ENCODE results near the gene TC2N.
"Not testable (repeated sequence)": the region's sequence is repeated elsewhere in the genome, so short reads cannot be mapped to it uniquely, and the experiment has no call there.

TC2N gene

DNA sequence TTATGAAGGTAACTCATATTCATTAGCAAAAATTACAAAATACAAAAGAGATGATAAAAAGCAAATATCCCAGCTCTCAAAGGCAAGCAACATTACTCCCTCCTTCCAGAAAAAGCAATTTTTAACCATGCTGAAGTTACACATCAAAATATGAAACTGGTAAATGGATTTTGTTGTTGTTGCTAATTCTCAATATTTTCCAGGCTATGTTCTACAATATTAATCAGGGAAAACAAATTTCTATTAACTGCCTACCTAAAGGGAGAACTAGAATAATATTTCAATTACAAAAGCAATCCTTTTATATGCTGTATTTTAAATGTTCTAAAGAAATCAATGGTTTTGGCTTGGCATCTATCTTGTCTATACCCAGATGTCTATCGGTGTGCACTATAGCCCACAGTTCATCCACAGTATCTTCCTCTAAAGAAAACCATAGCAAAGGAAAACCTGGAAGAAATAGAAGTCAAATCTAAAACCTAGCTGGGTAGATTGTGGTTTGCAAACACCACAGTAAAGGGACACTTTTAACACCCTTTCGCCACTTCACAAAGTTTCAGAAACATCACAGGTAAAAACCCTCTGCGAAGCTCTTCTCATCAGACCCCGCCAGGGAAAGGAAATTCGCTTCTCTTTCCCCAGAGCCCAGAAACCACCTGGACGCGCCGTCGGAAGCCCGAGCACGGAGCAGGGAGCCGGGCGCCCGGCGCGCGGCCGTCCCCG lies 32.0 kb downstream of the TC2N start:
- no peak for DNase-seq (ENCODE audit: low read depth)

DNA sequence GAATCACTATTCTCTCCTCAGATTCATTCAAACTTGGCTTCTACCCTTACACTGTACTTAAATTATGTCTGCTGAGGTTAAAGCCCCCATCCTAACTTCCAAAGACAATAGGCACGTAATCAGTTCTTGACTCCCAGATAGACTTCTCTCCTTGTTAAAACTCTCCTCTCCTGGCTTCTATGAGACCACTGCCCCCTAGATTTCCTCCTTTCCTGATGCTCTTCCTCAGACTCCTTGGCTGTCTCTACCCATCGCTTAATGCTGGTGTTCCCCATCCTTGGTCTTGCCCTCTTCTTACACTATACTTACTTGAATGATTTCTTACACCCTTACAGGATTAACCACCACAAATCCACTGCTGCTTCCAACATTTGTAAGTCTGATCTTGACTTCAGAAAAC lies 32.8 kb downstream of the TC2N start:
- no peak for DNase-seq (ENCODE audit: low read depth)

DNA sequence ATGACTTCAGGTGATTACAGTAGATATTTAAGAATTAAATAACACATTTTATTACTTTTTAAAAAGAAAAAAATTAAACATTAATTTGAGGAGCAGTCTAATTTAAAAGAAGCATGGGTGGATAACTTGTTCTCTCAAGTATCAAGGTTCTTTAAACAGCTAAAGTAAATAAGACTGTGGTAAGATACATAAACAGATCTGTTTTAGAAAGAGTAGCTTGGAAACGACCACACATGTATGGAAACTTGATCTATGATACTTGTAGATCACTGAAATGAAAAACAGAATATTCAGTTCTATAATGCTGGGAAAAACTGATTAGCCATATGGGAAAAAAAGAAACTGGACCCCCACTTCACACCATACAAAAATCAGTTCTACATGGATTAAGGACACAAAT lies 36.0 kb downstream of the TC2N start:
- no peak for DNase-seq (ENCODE audit: low read depth)

DNA sequence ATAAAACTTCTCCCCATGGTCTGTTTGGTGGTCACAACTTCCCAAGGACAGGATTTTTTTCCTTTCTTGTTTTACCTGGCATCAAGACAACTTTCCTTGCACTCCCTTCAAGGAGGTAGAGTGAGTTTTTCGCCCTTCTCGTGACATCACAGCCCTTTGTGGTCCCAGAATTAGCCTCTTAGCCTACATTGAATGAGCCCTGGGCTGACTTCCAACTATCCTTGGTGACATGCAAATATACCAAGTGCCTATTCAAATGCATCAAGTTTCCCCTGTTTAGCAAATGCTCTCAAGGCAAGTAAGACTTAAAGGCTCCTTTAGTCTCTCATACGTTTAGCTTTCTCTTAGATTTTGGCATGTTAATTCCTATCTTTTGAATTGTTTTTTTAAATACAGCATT lies 36.6 kb downstream of the TC2N start:
- no peak for DNase-seq (ENCODE audit: low read depth)

DNA sequence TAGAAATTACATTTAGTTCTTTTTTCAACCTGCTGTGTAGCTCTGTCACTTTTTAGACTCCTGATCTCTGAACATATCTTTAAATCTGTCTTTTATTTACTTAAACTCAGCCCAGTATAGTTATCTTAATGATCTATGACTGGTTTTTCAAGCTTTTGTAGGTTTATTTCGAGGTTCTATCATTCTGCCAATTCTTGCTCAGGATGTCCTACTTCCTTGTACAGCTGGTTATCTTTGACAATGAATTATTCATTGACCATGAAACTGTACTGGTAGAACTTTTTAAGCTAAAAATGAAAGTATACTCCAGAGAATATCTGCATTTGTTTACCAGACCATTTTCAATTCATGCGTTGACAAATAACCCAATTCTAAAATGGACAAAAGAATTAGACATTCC lies 37.8 kb downstream of the TC2N start:
- DNase-seq (ENCODE audit: low read depth) = no peak

- no peak for DNase-seq (ENCODE audit: low read depth)
These were observed 39.6 kb downstream of the TC2N start for GRCh38 chr14:91827746-91828145.

- DNase-seq (ENCODE audit: low read depth) = no peak
These were observed 49.6 kb downstream of the TC2N start for GRCh38 chr14:91817566-91818325.

DNA sequence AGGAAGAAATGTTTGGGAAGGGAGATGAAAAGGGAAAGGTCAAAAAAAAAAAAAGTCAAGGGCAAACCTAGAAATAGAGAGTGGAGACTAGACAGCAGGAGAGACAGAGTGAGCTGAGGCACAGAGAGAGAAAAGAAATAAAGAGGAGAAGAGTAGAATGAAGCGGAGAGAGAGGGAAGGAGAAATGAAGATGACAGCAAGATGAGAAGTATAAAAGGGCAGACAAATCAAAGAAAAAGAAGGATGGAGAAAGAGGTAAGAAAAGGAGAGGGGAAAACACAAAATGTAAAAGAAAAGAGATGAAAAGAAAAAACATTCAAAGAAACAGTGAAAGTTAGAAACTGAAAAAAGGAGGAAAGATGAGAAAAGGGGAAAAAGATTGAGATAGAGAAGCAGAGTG lies 53.0 kb downstream of the TC2N start:
- DNase-seq (ENCODE audit: low read depth) = no peak

- no peak for DNase-seq (ENCODE audit: low read depth)
These were observed 56.6 kb downstream of the TC2N start for GRCh38 chr14:91810699-91811098.

DNA sequence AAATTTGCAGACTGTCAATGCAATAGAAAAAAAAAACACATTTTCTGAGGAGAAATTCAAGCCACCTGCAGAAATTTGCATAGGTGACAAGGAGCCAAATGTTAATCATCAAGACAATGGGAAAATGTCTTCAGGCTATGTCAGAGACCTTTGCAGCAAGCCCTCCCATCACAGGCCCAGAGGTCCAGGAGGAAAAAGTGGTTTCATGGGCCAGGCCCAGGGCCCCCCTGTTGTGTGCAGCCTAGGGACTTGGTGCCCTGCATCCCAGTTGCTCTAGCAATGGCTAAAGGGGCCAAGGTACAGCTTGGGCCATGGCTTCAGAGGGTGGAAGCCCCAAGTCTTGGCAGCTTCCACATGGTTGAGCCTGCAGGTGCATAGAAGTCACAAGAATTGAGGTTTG lies 60.6 kb downstream of the TC2N start:
- DNase-seq (ENCODE audit: low read depth) = no peak

GRCh38 chr14:91806094-91806493 lies 61.2 kb downstream of the TC2N start:
- DNase-seq (ENCODE audit: low read depth) = not testable (repeated sequence)

DNA sequence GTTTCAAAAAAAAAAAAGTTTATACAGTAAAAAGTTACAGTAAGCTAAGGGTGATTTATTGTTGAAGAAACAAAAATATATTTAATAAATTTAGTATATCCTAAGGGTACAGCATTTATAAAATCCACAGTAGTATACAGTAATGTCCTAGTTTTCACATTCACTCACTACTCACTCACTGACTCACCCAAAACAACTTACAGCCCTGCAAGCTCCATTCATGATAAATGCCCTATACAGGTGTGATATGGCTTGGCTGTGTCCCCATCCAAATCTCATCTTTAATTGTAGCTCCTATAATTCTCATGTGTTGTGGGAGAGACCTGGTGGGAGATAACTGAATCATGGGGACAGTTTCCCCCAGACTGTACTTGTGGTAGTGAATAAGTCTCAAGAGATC lies 61.7 kb downstream of the TC2N start:
- no peak for DNase-seq (ENCODE audit: low read depth)

GRCh38 chr14:91801358-91801757 lies 66.0 kb downstream of the TC2N start:
- no peak for DNase-seq (ENCODE audit: low read depth)

GRCh38 chr14:91796617-91797347 lies 70.6 kb downstream of the TC2N start:
- DNase-seq (ENCODE audit: low read depth) = no peak

DNA sequence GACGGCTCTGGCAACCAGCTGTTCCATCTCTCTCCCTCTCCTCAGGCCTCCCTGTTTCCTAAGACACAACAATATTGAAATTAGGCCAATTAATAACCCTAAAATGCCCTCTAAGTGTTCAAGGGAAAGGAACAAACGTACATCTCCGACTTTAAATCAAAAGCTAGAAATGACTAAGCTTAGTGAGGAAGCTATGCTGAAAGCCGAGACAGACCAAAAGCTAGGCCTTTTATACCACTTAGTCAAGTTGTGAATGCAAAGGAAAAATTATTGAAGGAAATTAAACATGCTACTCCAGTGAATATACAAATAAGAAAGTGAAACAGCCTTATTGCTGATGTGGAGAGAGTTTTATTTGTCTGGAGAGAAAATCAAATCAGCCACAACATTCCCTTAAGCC lies 73.6 kb downstream of the TC2N start:
- DNase-seq (ENCODE audit: low read depth) = no peak

DNA sequence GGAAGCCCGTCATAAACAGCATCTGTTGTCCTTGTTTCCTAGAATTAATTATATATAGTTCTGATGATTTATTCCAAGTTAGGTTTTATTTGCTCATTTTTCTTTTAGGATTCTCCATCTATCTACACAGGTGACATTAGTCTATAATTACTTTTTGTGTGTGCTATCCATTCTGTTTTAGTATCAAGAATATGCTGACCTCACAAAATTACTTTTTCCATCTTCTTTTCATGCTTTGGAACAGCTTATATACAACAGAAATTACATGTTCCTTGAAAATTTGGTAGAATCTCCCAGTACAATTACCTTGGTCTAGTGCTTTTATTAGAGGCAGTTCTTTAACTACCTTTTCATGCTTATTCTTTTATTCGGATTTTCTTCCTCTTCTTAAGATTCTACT lies 81.1 kb downstream of the TC2N start:
- DNase-seq (ENCODE audit: low read depth) = no peak

- DNase-seq (ENCODE audit: low read depth) = no peak
These were observed 86.9 kb downstream of the TC2N start for GRCh38 chr14:91780452-91780851.

DNA sequence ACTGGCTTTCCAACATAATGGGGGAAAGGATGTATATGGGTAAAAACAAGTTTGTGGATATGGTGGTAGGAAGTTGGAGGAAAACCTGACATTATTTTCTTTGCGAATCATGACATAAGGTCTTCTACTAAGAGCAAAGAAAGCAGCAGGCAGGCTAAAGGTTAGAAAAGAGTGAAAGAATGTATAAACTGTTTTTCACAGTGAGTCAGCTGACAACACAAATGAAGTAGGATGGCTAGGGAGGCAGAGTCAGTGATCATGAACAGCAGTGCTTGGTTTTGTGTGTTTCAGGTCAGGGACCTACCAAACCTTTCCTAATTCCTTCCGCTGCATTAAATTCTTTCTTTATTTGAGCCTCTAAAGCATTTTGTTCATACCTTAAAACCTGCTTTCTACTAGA lies 89.1 kb downstream of the TC2N start:
- no peak for DNase-seq (ENCODE audit: low read depth)

GRCh38 chr14:91774140-91775096 lies 92.9 kb downstream of the TC2N start:
- DNase-seq (ENCODE audit: low read depth) = no peak

DNA sequence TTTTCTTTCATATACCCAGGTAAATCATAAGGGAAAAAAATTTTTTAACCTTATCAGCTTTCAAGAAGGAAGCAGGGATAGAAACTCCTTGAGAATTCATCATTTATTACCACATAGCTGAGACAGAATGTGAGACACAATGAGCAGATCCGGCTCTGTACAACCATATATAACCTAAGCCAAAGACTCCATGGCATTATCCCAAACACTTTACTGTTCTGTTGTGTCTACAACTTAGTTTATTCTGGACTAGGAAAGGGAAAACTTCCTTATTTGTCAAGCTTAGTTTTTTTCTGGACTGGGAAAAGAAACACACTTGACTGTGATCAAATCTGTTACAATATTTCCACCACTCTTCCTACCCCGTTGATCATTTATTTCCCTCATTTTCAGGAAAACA lies 97.2 kb downstream of the TC2N start:
- no peak for DNase-seq (ENCODE audit: low read depth)

GRCh38 chr14:91755570-91756295 lies 111.6 kb downstream of the TC2N start:
- no peak for DNase-seq (ENCODE audit: low read depth)

All from activated T-helper 9 cell treated with anti-CD3 and anti-CD28 coated beads, Interleukin-2, amount 50 U/mL, for 16 hours (primary cell).